HG03460 (cell line): ENCODE data around the gene CATSPER3.
A peak's percentile ranks its signal among the peaks of the same experiment; 100 is the strongest.

Experiments
- ATAC-seq: cut with Tn5 transposase; IDR thresholded peaks from one replicate; pipeline ENCODE4 v1.9.1; 2021; ENCODE audit not compliant: unreplicated experiment

Gene CATSPER3

DNA sequence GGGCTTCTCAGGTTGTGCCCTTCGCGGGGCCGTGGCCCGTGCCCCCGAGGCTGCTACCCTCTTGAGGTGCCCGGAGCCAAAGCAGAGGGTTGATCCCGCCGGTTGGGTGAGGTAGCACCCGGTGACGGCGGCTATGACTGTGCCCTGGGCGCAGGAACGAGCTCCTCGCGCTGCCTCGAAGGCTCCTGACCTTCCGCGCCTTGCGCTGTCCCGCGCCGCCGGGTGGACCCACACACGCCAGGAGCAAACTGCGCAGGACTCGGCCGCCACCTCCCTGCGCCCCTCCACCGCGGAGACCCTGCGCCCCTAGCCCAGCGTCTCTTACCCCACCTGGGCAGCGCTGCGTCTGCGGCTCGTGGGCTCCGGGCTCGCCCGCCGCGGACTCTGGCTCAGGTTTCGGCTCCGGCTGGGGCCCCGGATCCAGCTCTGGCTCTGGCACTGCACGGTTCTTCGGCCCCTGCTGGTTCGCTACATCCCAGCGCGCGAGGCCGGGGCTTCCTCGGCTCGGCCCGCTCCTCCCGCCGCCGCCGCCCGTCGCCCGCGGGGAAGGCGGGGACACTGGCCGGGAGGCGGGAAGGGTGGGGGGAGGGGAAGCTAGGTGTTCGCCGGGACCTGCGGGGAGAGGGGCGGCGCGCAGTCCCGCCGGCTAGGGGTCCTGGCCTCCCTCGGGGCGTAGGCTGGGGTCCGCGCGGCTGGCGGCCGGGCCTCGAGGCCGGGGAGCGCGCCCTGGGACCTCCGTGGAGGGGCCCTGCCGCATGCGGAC lies 71.7 kb downstream of the CATSPER3 start:
- no peak for ATAC-seq

DNA sequence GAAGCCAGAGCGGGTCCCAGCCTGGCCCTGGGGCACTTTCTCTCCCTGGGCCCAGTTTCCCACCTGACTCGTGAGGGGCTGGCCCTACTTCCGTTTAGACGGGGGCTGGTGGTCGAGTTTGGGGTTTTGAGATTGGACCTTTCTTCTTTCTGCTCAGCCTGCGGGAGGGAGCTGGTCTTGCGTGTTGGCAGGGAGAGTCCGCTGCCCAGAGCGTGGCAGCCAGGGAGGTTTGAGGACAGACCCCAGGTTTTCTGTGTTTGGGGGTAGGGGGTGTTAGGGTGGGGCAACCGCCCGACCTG lies 72.3 kb downstream of the CATSPER3 start:
- no peak for ATAC-seq

DNA sequence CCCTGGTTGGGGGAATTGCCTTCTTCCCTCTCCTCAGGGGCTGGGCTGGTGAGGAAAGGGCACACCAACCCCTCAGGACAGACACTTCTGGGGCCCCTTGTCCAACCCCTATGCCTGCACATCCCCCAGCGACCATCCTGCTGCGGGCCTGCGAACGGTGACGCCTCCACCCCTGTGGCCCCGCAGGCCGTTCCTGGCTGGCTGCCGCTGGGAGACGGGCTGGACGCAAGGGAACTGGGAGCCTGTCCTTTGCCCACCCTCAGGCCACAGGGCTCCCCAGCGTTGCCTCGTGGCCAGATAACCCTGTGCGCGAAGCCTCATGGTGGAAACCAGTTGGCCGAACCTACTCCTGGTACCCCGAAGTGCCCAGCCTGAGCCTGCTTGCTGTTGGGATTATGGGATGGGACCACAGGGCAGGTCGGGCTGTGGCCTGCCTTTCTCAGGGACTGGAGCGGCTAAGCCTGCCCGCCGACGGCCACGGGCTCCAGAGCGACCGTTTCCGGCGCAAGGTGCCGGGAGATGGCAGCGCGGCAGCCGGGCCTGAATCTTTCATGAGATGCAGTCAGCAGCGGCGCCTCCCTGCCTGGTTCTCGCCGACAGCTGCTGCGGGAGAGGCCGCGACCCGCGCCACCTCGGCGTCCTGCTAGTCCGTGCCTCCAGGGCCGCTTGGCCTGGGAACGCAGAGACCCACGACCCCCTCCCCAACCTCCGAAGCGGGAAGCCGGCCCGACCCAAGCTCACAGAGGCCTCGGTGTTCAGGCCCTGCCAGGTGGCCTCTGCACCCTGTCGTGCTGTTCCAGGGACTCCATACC lies 72.8 kb downstream of the CATSPER3 start:
- ATAC-seq: no peak

GRCh38 chr5:135041145-135041587 lies 73.5 kb downstream of the CATSPER3 start:
- no peak for ATAC-seq

- no peak for ATAC-seq
These were observed 74.0 kb downstream of the CATSPER3 start for GRCh38 chr5:135041726-135042125.

DNA sequence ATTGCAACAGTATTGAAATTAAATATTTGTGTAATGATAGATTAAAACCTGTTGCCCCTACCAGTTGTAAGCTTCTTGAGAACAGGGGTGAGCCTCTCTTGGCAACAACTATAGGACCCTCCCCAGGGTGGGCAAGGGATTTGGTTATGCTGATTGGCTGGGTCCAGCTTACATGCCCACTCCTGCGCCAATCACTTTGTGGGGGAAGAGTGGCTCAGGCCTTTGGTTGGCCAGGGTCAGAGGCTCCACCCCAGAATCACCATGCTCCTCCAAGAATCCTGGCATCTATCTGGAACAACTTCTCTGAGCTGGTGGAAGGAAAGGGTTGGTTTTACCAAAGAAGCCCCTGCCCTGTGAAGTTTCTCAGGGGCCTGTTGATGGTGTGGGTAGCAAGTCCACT lies 74.9 kb downstream of the CATSPER3 start:
- ATAC-seq: no peak

- no peak for ATAC-seq
These were observed 77.8 kb downstream of the CATSPER3 start for GRCh38 chr5:135045488-135045887.

GRCh38 chr5:135046661-135047346 lies 79.1 kb downstream of the CATSPER3 start:
- ATAC-seq: no peak

GRCh38 chr5:135047347-135047695 lies 79.6 kb downstream of the CATSPER3 start:
- ATAC-seq: no peak

- no peak for ATAC-seq
These were observed 80.6 kb downstream of the CATSPER3 start for GRCh38 chr5:135048286-135048685.

GRCh38 chr5:135048930-135049329 lies 81.2 kb downstream of the CATSPER3 start:
- no peak for ATAC-seq

- no peak for ATAC-seq
These were observed 82.6 kb downstream of the CATSPER3 start for GRCh38 chr5:135050244-135050767.

GRCh38 chr5:135051399-135051798 lies 83.7 kb downstream of the CATSPER3 start:
- ATAC-seq: no peak

GRCh38 chr5:135051872-135052271 lies 84.2 kb downstream of the CATSPER3 start:
- no peak for ATAC-seq

GRCh38 chr5:135052511-135053145 lies 84.9 kb downstream of the CATSPER3 start:
- ATAC-seq: no peak

DNA sequence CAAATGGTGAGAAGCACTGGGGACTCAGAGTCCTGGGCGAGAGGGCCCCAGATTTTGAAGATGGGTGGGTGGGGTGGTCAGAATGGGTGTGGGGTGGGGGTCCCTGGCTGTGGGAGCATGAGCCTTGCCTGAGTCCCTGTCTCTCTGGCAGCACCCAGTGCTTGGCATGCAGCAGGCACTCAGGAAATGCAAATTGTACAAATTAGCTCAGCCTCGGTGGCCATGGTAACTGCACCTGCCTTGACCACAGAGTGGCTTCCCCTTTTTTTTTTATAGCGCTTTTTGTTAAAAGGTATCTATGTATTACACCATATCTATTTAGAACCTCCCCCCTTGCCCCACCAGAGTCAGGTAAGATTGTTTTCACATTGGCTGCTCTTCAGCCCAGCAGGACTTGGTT lies 85.6 kb downstream of the CATSPER3 start:
- ATAC-seq: peak; percentile 96

DNA sequence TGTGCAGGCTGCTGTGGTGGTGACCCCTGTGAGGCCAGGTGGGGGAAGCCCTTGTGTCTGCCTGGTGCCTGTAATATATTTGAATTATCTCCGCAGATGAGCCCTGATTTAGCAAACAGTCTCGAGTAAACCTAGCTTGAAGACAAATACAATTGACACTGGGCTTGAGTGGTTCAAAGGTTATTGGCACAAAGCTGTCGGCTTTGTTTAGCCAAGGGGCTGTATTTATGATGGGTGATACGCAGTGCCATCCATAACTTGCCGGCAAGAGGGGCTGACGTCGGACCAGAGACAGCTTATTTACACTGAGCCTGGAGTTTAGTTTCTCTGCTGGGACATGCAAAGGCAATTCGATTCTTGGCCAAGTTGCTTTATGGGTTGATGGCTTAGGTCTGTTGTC lies 86.3 kb downstream of the CATSPER3 start:
- ATAC-seq: no peak

- ATAC-seq: no peak
These were observed 86.8 kb downstream of the CATSPER3 start for GRCh38 chr5:135054546-135054945.

- ATAC-seq: no peak
These were observed 87.7 kb downstream of the CATSPER3 start for GRCh38 chr5:135055396-135055795.

GRCh38 chr5:135056316-135057030 lies 88.8 kb downstream of the CATSPER3 start:
- no peak for ATAC-seq

DNA sequence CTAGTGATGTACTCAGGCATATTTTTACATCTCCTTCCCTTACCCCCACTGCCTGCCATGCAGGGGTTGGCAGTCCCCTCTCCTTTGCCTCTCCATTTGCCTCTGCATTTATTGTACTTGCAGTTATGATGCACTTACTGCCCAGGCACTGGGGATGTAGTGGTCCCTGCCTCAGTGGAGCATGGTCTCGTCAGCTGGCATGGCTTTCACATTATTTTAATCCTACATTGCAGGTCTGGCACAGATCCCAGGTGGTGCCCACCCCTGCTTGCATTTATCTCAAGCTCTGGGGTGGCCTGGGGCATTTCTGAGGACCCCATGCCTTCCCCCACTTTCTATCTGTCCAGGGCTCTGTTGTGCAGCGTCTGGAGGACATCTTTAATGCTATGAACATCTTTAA lies 89.5 kb downstream of the CATSPER3 start:
- no peak for ATAC-seq
